ENCODE results near the gene EPS8L1. TPM values are rescaled to one million over a fixed set of nuclear protein-coding genes. Genes with fewer than 3 reads are reported as not detected.
"Not testable (repeated sequence)": the region's sequence is repeated elsewhere in the genome, so short reads cannot be mapped to it uniquely, and the experiment has no call there.

Gene EPS8L1
- polyA plus RNA-seq (ENCODE audit: insufficient read length) = 3.4 TPM

DNA sequence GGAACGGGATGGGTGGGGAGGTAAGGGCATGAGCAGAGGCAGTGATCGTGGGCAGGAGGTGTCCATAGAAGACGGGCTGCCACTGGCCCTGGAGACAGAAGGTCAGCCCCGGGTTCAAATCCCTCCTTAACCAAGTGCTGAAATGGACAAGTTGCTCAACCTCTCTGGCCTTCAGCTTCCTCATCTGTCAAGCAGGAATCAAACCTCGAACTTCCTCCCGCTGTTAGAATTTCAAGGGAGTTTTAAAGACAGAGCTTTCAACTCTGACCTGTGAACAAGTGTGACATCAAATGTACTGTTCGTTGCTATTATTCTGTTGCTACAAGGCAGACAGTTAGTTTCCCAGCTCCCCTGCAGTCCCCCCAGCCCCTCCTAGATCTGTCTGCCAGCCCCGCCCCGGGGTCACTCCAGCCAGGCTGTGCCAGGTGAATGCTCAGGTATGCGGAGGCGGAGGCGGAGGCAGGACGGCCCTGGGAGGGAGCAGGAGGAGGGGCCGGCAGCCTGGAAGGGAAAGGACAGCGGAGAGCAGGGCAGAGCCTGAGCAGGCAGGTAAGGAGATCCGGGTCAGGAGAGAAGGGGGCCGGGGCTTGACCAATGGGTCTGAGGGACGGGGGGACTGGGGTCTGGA, at the start of gene EPS8L1:
Gene EPS8L1, plus strand, starts transcription at position 499 of the 628 bp plus-strand sequence. CDS start 576 bp downstream, outside the sequence.
- no peak for DNase-seq (ENCODE audit: low read depth)

DNA sequence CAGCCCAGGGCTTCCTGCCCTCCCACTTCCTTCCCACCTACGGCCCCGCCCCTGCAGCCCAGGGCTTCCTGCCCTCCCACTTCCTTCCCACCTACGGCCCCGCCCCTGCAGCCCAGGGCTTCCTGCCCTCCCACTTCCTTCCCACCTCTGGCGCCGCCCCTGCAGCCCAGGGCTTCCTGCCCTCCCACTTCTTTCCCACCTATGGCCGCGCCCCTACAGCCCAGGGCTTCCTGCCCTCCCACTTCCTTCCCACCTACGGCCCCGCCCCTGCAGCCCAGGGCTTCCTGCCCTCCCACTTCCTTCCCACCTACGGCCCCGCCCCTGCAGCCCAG, 48.6 kb upstream of the EPS8L1 start:
- DNase-seq (ENCODE audit: low read depth) = not testable (repeated sequence)

DNA sequence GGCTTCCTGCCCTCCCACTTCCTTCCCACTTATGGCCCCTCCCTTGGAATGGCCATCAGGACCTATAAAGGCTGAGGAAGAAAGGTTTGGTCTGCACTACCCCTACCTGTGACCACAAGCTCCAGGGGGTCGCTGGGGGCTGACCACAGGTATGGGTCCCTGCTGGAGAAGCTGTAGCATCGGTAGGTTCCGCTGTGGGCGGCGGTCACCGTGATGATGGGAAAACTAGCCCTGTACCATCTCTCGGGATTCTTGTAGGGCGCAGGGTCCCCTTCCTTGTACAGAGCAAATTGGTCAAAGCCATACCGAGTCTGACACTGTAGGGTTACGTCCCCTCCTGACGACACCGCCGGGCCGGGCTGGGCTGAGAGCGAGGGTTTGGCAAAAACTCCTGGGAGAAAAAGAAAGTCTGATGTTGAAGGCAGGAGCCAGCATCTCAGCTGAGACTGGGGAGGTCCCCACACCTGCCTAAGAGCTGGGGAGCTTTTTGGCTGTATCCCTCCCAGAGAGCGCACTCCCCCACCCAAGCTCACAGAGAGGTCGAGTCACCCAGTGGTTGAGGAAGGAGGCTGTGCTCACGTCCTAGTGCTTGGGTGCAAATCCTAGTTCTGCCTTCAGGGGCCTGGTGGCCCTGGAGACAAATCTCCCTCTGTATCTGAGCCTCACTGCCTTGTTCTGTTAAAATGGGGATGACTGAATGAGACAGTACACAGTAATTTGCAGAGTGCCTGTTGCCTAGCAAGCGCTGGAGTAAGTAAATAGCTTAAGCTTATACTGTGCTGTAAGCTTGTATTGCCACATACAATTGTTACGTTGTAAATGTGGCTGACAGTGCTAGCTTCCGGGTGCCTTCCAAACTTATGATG, 48.0 kb upstream of the EPS8L1 start:
- DNase-seq (ENCODE audit: low read depth) = no peak

DNA sequence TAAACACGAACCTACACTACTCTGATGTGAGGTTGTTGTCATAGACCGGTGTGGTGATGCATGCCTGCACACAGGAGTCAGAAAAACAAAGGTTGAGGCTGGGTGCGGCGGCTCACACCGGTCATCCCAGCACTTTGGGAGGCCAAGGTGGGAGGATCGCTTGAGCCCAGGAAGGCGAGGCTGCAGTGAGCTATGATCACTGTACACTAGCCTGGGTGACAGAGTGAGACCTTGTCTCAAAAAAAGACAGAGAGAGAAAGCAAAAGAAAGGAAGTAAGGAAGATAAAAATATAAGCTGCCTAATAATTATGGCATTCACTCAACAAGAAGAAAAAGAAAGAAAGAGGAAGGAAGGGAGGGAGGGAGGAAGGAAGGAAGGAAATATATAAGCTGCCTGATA, 46.9 kb upstream of the EPS8L1 start:
- DNase-seq (ENCODE audit: low read depth) = no peak

DNA sequence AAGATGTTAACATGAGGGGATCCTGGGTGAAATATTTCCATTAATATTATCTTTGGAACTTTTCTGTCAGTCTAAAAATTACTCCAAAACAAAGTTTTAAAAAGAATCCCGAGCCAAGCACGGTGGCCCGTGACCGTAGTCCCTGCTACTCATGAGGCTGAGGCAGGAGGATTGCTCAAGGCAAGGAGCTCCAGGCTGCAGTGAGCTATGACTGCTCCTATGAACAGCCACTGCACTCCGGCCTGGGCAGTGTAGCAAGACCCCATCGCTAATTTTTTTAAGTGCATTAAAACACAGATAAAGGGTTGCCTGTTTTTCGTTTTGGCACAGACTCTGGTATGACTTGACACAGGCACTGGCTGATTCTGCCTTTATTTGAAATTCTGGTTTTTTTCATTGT, 44.5 kb upstream of the EPS8L1 start:
- no peak for DNase-seq (ENCODE audit: low read depth)

DNA sequence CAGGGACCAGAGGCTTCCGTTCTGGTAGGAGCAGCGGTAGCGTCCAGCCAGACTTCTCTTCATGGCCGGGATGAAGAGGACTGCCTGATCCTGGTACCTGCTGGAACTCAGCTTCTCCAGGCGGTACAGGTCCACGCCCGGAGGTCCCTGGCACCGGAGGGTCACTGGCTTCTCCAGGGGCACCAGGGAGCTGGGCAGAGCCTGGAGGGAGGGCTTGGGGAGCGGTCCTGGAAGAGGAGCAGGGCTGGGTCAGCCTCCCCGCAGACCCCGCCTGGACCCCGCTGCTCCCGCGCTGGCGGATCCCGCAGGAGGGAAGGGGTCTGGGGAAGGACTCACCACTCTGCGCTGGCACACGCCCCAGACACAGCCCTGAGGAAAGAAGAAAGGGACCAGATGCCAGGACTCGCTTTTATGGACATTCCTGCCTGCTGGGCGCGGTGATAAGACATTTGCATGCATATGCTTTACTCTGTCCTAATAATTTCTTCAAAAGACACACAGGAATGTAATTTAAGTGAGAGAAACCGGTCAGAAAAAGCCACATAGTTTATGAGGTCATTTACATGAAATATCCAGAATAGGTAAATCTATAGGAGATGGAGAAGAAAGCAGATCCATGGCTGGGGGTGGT, 43.4 kb upstream of the EPS8L1 start:
- no peak for DNase-seq (ENCODE audit: low read depth)

DNA sequence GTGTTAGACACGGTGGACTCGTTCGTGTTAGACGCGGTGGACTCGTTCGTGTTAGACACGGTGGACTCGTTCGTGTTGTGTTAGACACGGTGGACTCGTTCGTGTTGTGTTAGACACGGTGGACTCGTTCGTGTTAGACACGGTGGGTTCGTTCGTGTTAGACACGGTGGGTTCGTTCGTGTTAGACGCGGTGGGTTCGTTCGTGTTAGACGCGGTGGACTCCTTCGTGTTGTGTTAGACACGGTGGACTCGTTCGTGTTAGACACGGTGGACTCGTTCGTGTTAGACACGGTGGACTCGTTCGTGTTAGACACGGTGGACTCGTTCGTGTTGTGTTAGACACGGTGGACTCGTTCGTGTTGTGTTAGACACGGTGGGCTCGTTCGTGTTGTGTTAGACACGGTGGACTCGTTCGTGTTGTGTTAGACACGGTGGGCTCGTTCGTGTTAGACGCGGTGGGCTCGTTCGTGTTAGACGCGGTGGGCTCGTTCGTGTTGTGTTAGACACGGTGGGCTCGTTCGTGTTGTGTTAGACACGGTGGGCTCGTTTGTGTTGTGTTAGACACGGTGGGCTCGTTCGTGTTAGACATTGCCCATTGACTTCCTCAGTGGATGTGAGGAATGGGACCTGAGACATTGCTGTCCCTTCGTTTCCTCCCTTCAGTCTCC, 42.6 kb upstream of the EPS8L1 start:
- not testable (repeated sequence) for DNase-seq (ENCODE audit: low read depth)

DNA sequence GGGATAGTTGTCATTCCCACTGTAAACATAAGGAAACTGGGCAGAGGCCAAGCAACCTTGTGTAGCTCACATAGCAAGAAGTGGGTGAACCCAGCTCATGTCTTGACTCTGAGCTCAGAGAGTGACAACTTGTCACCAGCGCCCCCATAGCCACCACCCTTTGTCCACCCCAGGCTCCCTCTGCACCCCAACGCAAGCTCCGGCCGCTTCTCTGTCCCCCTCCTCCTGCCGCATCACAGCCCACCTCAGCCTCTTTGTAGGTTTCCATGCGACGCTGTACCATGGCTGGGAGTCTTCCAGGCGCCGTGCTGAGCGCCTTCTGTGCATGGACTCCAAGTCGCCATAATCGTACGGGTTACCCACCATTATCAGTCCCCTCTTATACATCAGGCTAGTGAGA, 40.9 kb upstream of the EPS8L1 start:
- DNase-seq (ENCODE audit: low read depth) = no peak

DNA sequence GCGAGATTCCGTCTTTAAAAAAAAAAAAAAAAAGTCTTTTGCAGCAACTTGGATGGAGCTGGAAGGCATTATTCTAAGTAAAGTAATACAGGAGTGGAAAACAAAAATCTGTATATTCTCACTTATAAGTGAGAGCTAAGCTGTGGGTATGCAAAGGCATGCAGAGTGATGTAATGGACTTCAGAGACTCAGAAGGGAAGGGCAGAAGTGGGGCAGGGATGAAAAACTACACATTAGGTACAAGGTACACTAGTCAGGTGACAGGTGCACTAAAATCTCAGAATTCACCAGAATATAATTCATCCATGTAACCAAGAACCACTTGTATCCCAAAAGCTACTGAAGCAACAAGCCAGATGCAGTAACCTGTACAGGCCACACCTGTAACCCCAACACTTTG, 39.6 kb upstream of the EPS8L1 start:
- no peak for DNase-seq (ENCODE audit: low read depth)

DNA sequence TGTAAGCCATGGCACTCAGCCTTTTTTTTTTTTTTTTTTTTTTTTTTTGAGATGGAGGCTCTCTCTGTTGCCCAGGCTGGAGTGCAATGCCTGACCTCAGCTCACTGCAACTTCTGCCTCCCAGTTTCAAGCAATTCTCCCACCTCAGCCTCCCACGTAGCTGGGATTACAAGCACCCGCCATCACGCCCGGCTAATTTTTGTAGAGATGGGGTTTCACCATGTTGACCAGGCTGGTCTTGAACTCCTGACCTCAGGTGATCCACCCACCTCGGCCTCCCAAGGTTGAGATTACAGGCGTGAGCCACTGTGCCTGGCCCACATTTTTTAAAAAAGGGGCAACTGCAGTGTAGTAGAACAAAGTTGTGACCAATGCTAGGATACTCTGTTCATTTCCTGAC, 38.1 kb upstream of the EPS8L1 start:
- DNase-seq (ENCODE audit: low read depth) = not testable (repeated sequence)

DNA sequence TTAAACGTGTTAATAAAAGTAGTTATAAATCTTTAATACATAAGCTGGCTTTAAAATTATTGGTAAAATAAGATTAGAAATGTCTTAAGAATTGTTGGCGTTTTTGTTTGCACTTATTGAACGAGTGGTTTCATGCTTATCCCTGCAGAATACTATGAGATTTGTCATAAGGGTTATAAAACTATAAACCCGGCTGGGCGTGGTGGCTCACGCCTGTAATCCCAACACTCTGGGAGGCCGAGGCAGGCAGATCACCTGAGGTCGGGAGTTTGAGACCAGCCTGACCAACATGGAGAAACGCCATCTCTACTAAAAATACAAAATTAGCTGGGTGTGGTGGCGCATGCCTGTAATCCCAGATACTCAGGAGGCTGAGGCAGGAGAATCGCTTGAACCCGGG, 35.0 kb upstream of the EPS8L1 start:
- not testable (repeated sequence) for DNase-seq (ENCODE audit: low read depth)

DNA sequence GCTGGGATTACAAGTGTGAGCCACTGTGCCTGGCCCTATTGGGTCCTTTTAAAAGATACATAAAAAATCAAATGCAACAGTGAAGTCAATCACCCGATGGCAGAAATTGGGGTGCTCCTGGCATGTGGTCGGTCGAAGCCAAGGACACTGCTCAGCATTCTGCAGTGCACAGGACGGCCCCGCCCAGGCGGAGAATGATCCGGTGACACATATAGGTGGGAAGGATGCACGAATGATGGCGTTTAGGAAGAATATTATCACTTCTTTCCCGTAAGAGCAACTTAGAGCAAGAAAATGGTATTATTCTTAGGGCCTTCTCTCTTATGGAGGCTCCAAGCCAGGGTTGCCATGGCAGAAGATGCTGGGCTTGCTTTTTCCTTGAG, 34.4 kb upstream of the EPS8L1 start:
- no peak for DNase-seq (ENCODE audit: low read depth)

DNA sequence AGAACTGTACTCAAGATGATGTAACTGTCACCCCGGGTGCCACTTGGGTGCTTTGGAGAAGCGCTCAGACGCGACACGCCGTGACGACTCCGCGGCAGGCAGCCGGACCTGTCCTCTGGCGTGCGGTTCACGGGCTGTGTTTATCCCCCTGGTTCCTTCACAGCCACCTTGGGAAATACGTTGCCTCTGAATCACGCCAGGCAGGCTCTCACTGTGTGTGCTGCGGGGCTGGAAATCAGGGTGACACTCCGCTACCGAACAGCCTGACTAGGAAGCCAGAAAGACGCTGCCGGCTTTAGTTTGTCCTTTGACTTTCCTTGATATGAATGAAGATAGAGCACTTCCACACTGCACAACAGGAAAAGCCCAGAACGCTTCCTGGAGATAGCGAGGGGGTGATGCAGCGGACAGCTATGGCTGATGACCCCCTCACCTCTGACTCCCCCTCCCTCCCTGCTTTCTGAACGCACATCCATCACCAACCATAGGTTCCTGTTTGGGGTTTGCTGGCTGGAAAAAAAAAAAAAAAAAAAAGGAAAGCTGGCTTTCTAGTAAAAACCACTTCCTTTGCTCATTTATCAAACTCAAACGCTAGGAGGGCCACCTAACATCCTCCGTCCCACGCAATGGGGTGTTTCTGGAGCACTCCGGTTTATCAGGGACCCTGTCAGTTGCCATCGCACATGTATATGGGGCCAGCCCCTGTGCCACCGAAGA, 33.9 kb upstream of the EPS8L1 start:
- no peak for DNase-seq (ENCODE audit: low read depth)

DNA sequence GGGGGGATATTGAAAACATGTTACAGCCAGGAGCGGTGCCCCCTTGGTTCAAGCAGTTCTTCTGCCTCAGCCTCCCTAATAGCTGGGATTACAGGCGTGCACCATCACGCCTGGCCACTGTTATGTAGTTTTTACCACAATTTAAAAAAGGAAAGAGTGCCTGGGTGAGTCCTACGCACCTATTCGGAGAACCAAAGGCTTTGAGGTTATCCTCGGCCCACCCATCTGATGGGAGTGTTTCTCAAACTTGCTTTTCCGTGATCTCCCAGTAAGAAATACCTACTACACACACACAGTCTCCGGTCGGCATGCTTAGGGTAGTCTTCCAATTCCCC, 33.4 kb upstream of the EPS8L1 start:
- no peak for DNase-seq (ENCODE audit: low read depth)

DNA sequence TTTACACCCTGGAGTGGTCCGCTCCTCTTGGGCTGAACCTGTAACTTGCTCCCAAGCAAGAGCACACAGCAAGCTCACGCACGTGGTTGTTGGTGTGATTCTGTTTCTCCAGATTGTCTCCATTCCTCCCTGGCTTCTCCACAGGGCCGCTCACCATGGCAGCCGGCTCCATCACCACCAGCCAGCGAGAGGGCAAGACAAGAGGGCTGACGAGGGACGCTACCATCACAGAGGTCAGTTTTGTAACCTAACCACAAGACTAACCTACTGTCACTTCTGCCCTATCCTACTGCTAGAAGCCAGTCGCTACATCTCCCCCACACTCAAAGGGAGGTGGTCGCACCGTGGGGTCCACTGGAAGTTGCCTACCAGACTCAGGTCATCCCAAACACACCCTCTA, 33.0 kb upstream of the EPS8L1 start:
- DNase-seq (ENCODE audit: low read depth) = no peak

DNA sequence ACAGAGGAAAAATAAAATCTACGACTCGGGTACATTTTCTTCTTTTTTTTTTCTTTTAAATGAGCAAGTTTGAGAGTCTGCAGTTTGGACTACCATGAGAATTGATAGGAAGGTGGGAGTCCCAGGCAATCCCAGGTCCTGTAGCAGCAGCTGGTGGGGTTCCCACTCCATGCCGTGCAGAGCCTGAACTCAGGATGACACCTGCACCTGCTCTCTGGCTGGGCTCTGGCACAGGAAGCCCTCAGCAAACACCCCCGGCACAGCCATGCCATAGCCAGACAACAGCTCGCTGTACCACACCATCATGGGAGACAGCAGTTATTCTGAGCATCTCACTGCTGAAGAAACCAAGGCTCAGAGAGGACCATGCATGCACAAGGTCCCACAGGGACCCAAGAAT, 31.4 kb upstream of the EPS8L1 start:
- no peak for DNase-seq (ENCODE audit: low read depth)

DNA sequence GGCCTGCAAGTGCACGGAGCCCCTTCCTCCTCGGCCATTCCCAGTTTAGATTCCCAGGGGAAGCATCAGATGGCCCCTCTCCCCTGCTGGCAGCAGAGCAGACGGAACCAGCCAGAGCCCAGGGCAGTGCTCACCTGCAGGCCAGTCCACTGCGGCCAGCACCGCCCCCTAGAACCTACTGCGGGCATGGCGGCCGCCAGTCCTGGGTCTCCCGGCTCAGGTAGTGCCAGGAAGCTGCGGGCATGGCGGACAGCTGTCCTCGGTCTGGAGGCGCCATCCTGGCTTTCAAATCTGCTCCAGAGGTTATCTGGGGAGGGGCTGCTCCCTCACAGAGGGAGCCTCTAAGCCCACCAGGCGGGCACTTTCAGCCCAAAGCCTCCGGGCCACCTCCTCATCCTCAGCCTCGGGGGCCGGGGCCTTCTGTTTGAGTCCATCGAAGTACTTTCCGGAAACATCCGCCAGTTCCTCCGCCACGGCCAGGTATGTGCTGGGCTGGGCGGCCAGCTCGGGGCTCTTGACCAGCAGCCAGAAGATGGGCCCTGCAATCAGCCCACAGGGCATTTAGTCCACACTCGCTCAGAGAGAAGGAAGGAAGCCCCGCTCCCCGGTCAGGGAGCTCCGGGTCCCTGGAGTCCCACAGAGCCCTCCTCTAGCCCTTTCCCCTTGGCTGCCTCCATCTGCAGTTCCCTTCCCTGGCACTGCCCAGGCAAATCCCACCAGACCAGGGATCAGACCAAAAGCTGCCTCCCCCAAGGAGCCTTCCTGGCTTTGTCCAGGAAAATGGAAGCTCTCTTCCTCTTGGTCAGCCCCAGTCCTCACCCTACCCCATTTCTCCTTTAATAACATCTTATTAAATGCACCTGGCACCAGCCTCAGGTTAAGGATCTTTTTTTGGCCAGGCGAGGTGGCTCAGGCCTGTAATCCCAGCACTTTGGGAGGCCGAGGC, 30.6 kb upstream of the EPS8L1 start:
- no peak for DNase-seq (ENCODE audit: low read depth)

DNA sequence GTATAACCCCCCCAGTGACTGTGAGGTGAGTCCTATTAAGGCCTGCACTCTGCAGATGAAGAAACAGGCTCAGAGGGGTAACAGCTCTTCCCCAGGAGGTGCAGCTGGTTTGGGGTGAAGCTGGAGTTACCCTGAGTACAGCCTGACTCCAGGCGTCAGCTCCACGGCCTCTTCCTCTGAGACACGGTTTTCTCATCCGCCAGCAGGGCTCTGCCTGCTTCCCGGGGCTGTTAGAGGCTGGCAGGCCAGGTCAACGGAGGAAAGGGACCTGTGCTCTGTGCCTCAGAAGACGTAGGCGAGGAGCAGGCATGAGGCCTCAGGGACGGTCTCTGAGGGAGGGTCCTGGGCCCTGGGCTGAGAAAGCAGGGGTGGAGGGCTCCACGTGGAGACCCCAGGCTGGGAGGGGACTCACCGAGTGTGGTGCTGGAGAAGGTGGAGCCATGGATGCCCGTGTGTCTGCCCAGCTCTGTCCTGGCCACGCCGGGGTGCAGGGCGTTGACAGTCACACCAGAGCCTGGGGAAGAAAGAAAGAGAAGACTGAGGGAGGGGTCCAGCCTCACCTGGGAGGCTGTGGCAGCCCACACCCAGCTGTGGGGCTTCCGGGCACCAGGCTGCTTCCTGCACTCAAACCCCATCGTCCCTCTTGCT, 28.6 kb upstream of the EPS8L1 start:
- no peak for DNase-seq (ENCODE audit: low read depth)

DNA sequence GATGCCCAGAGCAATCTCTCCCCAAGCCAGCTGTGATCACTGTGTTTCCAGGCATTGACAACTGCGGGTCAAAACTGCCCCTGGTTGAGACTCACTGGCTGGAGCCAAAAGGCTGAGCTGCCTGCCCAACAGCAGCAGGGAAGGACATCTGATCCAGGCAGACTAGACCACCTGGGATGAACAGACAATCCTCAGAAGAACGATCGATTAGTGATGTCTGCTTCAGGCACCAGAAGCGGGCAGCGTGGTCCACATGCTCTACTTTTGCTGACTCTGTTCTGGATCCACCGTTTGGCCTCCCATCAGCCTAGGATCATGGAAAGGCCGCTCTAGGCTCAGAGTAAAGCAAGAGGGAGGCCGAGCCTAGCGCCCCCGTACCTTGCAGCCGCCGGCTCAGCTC, 27.7 kb upstream of the EPS8L1 start:
- no peak for DNase-seq (ENCODE audit: low read depth)

DNA sequence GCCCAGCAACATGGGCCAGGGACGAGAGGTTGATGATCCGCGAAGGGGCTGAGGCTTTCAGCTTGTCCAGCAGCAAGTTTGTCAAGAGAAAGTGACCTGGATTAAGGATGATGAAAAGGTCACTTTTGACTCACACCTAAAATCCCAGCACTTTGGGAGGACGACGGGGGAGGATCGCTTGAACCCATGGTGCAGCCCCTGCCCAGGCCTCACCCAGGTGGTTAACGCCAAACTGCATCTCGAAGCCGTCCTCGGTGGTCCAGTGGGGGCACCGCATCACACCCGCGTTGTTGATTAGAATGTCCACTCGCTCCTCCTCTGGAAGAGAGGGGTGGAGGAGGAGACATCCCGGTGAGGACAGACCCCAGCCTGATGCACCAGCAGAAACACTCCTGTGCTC, 27.2 kb upstream of the EPS8L1 start:
- no peak for DNase-seq (ENCODE audit: low read depth)
